SK-N-SH treated with all-trans-retinoic acid at 6 μM for 48 hours (cell line): ENCODE data around the gene PLAAT3.

Experiments used
- ARNTL ChIP-seq: fragments of 450-650 bp; formaldehyde crosslinking; IDR thresholded peaks from 2 replicates; pipeline ENCODE4 v1.5.0; 2020; ENCODE audit warnings: low read depth, mild to moderate bottlenecking, moderate library complexity, borderline replicate concordance
- BACH2 ChIP-seq: fragments of 250-450 bp; sonication (Bioruptor Pico); IDR thresholded peaks from 2 replicates; pipeline ENCODE4 v1.9.0; 2021; ENCODE audit warnings: mild to moderate bottlenecking, borderline replicate concordance
- ISL1 ChIP-seq: fragments of 250-450 bp; sonication (Bioruptor Pico); IDR thresholded peaks from 2 replicates; pipeline ENCODE4 v2.1.2; 2022; ENCODE audit warnings: mild to moderate bottlenecking, moderate library complexity
- OSR1 ChIP-seq: fragments of 250-450 bp; sonication (Bioruptor Pico); IDR thresholded peaks from 2 replicates; pipeline ENCODE4 v1.8.0; 2022; ENCODE audit warnings: moderate library complexity, mild to moderate bottlenecking, inconsistent platforms
- RARB ChIP-seq: fragments of 250-450 bp; sonication (Bioruptor Pico); IDR thresholded peaks from 2 replicates; pipeline ENCODE4 v1.8.0; 2021; ENCODE audit warnings: mild to moderate bottlenecking, moderate library complexity
- SNAI2 ChIP-seq: fragments of 250-450 bp; sonication (Bioruptor Pico); IDR thresholded peaks from 2 replicates; pipeline ENCODE4 v1.5.0; 2020; ENCODE audit warnings: mild to moderate bottlenecking, moderate library complexity
- TOX ChIP-seq: fragments of 250-450 bp; sonication (Bioruptor Pico); IDR thresholded peaks from 2 replicates; pipeline ENCODE4 v1.8.0; 2021; ENCODE audit warnings: mild to moderate bottlenecking, moderate library complexity, borderline replicate concordance
- ZFP3 ChIP-seq: fragments of 250-450 bp; sonication (Bioruptor Pico); IDR thresholded peaks from 2 replicates; pipeline ENCODE4 v1.5.0; 2020; ENCODE audit warnings: mild to moderate bottlenecking, moderate library complexity
- ZFP30 ChIP-seq: fragments of 450-650 bp; formaldehyde crosslinking; IDR thresholded peaks from 2 replicates; pipeline ENCODE4 v1.5.0; 2022; ENCODE audit warnings: mild to moderate bottlenecking, moderate library complexity
- ZNF565 ChIP-seq: fragments of 450-650 bp; formaldehyde crosslinking; conservative IDR thresholded peaks from 2 replicates; pipeline ENCODE4 v1.5.0; 2020; ENCODE audit warnings: low read depth, mild to moderate bottlenecking, moderate library complexity
- TF ChIP-seq, protein P1 (sequence below): fragments of 250-450 bp; sonication (Bioruptor Pico); IDR thresholded peaks from 2 replicates; pipeline ENCODE4 v1.5.1; 2021; ENCODE audit warnings: mild to moderate bottlenecking, moderate library complexity
- TF ChIP-seq, protein P2 (sequence below): fragments of 250-450 bp; sonication (Bioruptor Pico); IDR thresholded peaks from 2 replicates; pipeline ENCODE4 v1.8.0; 2020; ENCODE audit warnings: mild to moderate bottlenecking, moderate library complexity, borderline replicate concordance
- TF ChIP-seq, protein P3 (sequence below): fragments of 250-450 bp; sonication (Bioruptor Pico); IDR thresholded peaks from 2 replicates; pipeline ENCODE4 v1.5.1; 2020; ENCODE audit warnings: low read depth, mild to moderate bottlenecking, moderate library complexity

DNA sequence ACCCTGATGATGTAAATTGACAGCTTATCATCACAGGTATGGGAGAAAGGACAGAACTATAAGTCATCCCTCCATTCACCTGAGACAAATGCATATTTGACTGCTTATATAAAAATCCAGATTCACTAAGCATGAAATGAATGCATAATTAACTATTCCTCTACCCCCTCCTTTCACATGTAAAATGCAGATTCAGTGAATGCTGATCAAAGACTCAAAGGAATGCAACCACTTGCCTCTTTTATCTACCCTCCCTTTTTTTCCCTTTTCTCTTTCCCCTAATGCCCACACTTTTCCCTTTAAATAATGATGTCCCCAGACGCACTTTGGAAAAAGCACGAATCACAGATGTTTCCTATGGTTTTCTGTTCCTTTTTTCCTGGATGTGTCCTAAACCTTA, 82.1 kb downstream of the PLAAT3 start:
- TF ChIP-seq ZNF565 (CRISPR knock-in tag): no peak
- no peak for TF ChIP-seq ARNTL (CRISPR knock-in tag)
- TF ChIP-seq, protein P1, sequence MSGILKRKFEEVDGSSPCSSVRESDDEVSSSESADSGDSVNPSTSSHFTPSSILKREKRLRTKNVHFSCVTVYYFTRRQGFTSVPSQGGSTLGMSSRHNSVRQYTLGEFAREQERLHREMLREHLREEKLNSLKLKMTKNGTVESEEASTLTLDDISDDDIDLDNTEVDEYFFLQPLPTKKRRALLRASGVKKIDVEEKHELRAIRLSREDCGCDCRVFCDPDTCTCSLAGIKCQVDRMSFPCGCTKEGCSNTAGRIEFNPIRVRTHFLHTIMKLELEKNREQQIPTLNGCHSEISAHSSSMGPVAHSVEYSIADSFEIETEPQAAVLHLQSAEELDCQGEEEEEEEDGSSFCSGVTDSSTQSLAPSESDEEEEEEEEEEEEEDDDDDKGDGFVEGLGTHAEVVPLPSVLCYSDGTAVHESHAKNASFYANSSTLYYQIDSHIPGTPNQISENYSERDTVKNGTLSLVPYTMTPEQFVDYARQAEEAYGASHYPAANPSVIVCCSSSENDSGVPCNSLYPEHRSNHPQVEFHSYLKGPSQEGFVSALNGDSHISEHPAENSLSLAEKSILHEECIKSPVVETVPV: no peak
- TF ChIP-seq RARB (CRISPR knock-in tag): no peak
- TF ChIP-seq, protein P2, sequence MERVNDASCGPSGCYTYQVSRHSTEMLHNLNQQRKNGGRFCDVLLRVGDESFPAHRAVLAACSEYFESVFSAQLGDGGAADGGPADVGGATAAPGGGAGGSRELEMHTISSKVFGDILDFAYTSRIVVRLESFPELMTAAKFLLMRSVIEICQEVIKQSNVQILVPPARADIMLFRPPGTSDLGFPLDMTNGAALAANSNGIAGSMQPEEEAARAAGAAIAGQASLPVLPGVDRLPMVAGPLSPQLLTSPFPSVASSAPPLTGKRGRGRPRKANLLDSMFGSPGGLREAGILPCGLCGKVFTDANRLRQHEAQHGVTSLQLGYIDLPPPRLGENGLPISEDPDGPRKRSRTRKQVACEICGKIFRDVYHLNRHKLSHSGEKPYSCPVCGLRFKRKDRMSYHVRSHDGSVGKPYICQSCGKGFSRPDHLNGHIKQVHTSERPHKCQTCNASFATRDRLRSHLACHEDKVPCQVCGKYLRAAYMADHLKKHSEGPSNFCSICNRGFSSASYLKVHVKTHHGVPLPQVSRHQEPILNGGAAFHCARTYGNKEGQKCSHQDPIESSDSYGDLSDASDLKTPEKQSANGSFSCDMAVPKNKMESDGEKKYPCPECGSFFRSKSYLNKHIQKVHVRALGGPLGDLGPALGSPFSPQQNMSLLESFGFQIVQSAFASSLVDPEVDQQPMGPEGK (CRISPR knock-in tag): no peak
- no peak for TF ChIP-seq ZFP30 (CRISPR knock-in tag)
- no peak for TF ChIP-seq BACH2
- no peak for TF ChIP-seq TOX
- no peak for TF ChIP-seq OSR1 (CRISPR knock-in tag)
- no peak for TF ChIP-seq ISL1 (CRISPR knock-in tag)
- TF ChIP-seq ZFP3 (CRISPR knock-in tag): no peak
- TF ChIP-seq SNAI2 (CRISPR knock-in tag): no peak
- TF ChIP-seq, protein P3, sequence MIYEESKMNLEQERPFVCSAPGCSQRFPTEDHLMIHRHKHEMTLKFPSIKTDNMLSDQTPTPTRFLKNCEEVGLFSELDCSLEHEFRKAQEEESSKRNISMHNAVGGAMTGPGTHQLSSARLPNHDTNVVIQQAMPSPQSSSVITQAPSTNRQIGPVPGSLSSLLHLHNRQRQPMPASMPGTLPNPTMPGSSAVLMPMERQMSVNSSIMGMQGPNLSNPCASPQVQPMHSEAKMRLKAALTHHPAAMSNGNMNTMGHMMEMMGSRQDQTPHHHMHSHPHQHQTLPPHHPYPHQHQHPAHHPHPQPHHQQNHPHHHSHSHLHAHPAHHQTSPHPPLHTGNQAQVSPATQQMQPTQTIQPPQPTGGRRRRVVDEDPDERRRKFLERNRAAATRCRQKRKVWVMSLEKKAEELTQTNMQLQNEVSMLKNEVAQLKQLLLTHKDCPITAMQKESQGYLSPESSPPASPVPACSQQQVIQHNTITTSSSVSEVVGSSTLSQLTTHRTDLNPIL (CRISPR knock-in tag): no peak
